HG03571 (cell line): ENCODE measurements around the gene CLGN.
"Not testable (repeated sequence)": the region's sequence is repeated elsewhere in the genome, so short reads cannot be mapped to it uniquely, and the experiment has no call there.

Source experiments
- ATAC-seq: cut with Tn5 transposase; IDR thresholded peaks from one replicate; pipeline ENCODE4 v1.9.1; 2021; ENCODE audit not compliant: unreplicated experiment

The CLGN gene, protein sequence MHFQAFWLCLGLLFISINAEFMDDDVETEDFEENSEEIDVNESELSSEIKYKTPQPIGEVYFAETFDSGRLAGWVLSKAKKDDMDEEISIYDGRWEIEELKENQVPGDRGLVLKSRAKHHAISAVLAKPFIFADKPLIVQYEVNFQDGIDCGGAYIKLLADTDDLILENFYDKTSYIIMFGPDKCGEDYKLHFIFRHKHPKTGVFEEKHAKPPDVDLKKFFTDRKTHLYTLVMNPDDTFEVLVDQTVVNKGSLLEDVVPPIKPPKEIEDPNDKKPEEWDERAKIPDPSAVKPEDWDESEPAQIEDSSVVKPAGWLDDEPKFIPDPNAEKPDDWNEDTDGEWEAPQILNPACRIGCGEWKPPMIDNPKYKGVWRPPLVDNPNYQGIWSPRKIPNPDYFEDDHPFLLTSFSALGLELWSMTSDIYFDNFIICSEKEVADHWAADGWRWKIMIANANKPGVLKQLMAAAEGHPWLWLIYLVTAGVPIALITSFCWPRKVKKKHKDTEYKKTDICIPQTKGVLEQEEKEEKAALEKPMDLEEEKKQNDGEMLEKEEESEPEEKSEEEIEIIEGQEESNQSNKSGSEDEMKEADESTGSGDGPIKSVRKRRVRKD

DNA sequence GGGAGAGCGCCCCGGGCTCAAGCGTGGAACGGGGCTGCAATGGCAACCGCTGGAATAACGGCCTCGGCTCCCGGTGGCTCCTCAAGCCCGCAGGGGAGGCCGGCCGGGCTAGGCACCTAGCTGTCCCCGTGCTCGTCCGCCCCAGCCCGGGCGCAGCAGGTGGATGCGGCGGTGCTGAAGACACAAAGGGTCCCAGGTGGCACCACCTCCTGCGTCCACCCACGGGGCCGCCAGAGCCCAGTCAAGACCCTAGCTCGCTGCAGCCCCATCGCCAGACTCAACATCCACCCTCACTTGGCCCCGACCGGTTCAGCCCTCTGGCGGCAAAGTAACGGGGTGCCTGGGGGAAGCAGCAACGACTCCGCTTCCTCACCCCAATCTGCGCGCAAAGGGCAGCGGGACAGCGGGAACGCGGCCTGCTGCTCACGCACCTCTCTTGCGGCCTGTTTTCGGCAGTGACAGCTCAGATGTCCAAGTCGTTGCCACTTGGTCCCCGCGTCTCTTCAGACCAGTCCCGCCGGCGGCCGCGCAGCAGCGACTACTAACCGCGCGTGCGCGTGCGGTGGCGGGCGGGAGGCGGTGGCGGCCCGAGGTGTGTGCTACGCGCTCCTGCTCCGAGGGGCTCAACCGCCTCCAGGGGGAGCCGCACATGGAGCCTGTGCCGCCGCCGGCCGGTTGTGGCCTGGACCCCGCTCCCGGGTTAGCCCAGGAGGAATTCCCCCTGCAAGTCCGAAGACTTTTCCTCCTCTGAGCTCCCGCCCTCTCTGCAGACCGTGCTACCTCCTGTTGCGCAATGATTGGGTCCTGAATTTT lies at the start of gene CLGN:
CLGN (minus strand) TSS at position 543 of the 813 bp plus-strand sequence. CDS start 14,570 bp downstream, outside the sequence.
- ATAC-seq, result peak; percentile 81

DNA sequence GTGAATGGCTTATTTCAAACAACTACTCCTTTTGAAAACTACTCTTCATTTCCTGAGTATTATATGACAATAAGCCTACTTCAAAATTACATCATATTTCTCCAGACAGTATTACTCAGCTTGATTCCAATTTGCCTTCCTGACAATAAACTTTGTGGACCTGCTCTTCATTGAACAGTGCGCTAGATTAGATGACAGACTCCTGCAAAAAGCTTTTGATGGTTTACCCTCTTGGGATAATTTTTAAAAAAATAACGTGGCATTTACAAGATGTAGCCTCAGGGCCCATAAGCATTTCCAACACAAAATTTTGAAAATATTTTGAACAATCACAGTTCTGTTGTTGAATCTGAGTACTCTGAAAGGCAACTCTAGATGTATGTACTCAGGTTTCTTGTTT lies 44.7 kb upstream of the CLGN start:
- no peak for ATAC-seq

DNA sequence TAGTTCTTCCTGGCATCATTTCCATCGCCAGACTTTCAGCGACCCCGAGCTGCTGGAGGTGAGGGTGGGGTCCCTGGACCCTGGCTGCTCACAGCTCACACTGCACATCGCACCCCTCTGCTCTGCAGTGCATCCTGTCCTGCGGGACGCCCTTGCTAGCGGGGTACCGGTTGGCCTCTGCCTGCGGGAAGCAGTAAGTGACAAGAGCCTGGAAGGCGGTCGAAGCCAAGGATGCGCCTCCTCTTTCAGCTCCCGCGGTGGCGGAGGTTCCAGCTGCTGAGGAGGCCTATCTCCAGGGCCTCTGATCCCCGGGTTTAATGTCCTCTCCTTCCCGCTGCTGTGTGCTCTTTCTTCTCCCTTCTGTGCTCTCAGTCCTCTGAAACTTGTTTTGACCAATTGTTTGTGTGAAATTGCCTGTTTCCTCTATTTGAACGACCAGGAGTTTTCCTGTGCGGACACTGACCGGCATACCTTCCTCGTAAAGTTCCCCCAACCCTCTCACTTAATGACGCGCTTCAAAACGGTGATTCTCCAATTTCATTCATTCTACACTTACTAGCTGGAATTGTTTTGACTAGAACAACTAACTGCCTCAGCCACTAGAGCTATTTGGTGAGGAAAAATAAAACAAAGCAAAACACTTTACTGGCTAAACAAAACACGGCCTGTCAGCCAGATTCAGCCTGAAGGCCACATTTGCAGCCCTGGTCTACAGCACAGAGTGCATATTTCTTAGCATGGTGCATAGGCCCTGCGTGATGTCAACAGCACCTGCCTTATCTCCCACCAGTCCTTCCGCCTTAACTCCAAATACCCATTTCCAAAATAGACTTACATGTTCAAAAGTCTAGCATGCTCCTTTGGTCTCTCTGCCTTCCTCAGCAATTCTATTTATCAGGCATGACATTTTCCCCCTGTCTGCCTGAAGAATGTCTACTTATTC lies 42.6 kb upstream of the CLGN start:
- no peak for ATAC-seq

DNA sequence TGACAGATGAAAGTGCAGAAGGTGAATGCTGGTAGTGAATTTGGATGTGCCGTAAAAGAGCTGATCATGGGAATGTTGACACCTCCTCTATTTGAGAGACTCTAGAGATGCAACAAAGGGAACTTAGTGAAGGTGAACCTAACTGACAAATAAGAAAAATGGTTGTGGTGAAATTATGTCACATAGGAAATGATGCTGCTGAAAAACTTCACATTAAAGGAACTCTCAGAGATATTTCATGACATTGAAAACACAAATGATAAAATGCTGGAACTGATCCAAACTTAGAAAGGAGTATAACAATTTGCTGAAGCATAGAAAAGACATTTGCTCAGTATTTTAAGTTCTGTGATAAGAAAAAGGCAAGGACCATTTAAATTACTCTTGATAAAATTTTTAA lies 38.7 kb upstream of the CLGN start:
- no peak for ATAC-seq

DNA sequence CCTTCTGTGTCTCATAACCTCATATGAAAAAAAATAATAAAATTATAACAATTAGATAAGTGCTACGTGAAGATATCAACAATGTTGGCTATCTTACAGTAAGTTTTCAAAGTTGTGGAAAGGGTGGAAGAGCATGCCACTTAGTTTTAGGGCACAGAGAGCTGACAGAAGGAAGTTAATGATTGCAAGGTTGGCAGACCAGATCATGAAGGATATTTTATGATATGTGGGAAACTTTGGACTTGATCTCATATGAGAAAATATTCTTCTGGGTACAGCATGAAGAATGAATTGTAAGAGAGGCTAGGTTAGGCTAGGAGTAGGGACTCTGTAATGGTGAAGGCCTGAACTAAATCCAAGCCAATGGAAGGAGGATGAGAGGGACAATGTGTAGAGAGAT lies 36.2 kb upstream of the CLGN start:
- ATAC-seq, result no peak

DNA sequence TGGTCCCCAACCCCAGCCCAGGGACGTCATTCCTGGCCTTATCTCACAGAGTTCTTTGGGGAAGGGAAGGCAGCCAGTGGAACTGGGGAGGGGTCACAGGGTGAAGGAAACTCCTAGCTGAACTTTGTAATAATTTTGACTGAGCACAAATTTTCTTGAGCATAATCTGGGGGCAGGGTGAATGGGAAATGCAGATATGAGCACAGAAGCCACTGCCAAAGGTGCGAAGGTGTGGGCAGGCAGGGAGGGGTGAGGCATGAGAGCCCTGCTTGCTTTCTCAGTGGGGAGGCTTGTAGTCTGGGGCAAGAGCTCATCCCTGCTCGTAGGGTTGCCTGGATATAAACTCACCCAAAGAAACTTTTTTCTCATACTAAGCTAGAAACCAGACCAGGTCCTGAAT lies 35.7 kb upstream of the CLGN start:
- no peak for ATAC-seq

DNA sequence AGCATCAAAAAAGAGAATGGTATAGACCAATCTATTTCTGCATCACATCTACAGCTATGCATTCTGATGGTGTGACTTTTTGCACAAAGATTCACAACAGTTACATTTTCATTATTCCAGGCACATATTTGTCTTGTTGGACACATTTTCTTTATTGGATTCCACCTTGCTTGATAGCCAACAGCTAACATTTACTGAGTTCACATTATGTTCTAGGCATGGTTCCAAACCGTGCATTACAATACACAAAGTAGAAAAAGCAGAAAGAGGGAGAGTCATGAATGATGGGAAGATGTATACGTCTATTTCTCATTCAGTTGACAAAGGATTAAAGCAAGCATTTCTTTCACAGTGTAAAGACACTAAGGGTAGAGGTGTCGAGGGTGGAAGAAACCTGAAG lies 22.9 kb upstream of the CLGN start:
- ATAC-seq, result no peak

DNA sequence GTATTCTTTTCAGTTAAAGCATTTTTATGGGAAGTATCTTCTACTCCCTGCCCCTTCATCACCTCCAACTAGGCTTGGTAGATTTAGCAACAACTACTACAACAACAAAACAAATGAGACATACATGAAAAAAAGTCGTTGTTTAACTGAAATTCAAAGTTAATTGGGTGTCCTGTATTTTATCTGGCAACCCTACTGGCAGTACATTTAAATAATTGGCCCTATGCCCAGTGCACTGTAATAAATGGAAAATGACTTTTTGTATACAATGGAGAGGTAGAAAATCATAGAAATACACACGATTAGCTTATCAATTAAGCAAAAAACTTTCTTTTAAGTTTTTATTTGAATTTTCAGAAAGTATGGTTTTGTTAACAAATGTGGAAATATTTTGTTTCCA lies 21.4 kb upstream of the CLGN start:
- ATAC-seq, result no peak

DNA sequence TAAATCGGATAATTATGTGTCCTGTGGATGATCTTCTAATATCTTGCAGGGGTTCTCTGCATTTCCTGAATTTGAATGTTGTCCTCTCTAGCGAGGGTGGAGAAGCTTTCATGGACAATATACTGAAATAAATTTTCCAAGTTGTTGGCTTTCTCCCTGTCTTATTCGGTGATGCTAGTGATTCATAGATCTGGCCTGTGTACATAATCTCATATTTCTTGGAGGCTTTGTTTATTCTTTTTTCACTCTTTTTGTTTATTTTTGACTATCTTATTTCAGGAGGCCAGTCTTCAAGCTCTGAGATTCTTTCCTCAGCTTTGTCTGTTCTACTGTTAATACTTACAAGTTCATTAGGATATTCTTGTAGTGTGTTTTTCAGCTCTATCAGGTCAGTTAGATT lies 20.7 kb upstream of the CLGN start:
- no peak for ATAC-seq

DNA sequence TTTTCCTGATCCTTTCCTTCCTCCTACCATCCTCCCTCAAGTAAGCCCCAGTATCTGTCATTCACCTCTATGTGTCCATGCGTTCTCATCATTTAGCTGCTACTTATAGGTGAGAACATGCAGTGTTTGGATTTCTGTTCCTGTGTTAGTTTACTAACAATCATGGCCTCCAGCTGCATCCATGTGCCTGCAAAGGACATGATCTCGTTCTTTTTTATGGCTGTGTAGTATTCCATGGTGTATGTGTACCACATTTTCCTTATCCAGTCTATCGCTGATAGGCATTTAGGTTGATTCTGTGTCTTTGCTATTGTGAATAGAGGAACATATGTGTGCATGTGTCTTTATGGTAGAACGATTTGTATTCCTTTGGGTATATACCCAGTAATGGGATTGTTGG lies 16.9 kb upstream of the CLGN start:
- not testable (repeated sequence) for ATAC-seq

DNA sequence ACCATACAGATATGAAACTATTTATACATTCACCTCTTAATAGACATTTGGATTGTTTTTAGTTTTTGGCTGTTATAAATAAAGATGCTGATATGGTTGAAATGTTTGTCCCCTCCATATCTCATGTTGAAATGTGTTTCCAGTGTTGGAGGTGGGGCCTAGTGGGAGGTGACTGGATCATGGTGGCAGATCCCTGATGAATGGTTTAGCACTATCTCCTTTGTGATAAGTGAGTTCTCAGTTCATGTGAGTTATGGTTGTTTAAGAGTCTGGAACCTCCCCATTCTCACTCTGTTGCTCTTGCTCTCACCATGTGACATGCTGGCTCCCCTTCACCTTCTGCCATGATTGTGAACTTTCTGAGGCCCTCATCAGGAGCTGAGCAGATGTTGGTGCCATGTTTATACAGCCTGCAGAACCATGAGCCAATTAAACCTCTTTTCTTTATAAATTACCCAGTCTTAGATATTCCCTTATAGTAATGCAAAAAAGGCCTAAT lies 12.2 kb upstream of the CLGN start:
- no peak for ATAC-seq

DNA sequence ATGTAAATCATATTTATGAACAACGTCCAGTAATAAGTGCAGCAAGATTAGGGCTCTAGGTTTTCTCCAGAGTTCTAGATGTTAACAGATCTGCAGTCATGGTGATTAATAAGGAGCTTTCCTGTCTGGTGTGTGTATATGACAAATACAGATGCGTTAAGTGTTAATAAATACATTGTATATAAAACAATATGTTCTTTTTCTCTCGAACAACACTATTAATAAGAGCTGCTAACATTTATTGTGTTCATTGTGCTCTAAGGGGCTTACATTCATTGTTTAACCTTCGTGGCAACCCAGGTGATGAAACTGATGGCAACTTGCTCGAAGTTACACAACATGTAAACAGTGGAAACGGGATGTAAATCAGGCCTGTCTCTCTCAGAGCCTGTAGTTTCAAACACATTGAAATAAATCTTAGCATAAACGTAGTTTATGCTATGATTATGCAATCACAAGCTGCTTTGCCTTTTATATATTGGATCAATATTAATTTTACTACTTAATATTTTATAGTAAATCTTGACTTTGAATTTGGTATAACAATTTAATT lies 547 bp upstream of the CLGN start:
- ATAC-seq, result no peak

DNA sequence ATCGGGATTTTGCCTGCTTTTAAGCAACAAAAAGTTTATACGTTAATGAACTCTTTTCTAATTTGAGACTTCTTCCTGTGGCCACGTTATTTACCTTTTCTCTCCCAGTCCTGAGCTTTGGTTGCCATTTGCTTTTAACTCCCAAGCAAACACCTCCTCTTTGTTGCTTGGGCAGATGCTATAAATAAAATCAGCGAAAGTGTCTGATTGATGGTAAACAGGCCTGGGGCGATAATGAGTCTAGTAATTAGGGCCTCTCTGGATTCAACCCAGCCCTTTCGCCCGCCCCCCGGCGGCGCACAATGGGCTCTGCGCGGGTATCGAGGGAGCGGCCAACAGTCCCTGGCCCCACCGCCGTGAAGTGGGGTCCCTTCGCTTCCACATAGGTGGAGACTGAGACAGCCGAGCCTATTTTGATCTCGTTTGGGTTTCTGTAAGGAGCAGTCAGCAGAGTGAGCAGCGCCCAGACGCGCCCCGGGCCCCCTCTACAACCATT lies 790 bp downstream of the CLGN start:
- no peak for ATAC-seq

DNA sequence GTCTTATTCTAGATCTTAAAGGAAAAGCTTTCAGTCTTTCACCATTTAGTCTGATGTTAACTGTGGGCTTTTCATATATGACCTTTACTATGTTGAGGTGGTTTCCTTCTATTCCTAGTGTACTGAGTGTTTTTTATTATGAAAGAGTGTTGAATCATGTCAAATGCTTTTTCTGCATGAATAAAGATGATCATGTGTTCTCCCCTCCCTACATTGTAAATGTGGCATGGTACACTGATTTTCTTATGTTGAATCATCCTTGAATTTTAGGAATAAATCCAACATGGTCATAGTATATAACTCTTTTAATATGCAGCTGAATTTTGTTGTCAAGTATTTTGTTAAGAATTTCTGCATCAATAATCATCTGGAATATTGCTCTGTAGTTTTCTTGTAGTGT lies 4.3 kb downstream of the CLGN start:
- ATAC-seq, result no peak

DNA sequence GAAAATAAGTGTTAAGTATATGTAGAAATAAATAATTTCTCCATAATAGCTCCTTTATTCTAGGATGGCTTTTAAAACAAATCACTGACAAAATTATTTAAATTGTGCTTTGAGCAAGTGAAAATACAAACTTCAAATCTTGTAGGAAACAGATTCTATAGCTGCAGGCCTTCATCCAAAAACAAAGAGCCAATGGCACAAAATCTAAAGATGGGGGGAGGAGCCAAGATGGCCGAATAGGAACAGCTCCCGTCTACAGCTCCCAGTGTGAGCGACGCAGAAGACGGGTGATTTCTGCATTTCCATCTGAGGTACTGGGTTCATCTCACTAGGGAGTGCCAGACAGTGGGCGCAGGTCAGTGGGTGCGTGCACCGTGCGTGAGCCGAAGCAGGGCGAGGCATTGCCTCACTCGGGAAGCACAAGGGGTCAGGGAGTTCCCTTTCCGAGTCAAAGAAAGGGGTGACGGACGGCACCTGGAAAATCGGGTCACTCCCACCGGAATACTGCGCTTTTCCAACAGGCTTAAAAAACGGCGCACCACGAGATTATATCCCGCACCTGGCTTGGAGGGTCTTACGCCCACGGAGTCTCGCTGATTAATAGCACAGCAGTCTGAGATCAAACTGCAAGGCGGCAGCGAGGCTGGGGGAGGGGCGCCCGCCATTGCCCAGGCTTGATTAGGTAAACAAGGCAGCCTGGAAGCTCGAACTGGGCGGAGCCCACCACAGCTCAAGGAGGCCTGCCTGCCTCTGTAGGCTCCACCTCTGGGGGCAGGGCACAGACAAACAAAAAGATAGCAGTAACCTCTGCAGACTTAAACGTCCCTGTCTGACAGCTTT lies 14.1 kb downstream of the CLGN start:
- ATAC-seq, result not testable (repeated sequence)

DNA sequence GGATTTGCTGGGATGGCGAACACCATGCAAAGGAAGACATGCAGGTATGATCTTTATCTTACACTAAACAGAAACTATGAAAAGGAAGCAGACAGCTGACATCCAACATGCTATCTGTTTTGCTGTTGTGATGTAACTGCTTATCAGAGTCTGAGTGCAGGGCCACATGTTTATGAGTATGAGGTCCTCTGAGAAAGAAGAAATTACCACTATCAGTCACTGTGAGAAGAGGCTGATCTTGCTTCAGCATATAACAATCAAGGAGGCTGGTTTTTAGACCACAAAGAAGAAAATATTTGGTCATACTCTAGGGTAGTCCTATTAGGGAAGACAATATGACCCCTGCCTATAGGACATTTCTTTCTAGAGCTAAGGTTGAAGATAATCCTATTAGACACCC lies 18.5 kb downstream of the CLGN start:
- no peak for ATAC-seq

DNA sequence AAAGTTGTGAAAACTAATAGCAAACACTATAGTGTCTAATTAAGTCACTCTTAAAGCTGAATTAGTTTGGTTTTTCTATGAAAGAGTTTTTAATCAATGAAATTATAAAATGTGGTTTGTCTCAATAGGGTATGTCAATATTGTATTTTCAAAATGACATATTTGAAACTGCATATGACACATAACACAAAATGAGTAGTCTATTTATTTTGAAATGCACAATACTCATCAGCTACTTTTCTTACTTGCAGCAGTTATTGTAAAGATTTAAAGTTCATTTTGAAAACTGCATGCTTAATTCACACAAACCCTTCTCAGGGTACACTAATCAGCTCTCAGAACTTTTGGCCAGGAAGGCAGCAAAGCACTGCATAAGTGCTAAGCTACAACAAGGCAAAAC lies 21.2 kb downstream of the CLGN start:
- ATAC-seq, result no peak

DNA sequence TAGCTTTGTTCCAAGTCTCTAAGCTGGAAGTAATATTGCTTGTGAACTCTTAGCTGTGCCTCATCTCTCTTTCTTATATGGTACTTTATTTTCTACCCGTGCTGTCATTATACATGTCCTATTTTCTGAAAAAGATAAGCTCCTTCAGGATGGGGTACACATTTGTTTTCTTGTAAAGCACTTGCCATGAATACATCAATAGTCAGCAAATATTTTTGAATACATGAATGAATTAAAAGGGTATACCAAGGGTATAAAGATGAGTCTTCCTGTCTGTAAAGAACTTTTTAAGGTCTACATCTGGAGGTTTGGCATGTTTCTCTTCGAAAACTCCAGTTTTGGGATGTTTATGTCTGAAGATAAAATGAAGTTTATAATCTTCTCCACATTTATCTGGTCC lies 27.3 kb downstream of the CLGN start:
- ATAC-seq, result no peak

DNA sequence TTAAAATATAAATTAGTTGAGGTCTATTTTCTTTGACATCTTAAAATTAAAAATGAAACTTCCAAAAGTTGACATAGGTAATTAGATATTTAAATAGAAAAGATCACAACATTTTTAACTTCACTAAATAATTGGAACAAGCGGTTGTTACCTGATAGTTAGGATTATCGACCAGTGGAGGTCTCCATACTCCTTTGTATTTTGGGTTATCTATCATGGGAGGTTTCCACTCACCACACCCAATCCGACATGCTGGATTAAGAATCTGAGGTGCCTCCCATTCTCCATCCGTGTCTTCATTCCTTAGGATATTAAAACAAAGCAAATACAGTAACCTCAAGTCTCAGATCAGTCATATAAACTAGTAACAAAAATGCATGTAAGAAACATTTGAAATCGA lies 31.8 kb downstream of the CLGN start:
- ATAC-seq, result no peak
